ENCODE results near the gene POLK. TPM values are rescaled to one million over a fixed set of nuclear protein-coding genes. Genes with fewer than 3 reads are reported as not detected.
"Not testable (repeated sequence)": the region's sequence is repeated elsewhere in the genome, so short reads cannot be mapped to it uniquely, and the experiment has no call there.

Gene POLK
- total RNA-seq, 1 donor from 2014 or later: 19.3 TPM

- Mint-ChIP-seq H3K4me1 (ENCODE audit: unreplicated experiment) (peaks cover 20% of the 10 kb centered on the region), H3K27ac (ENCODE audit: unreplicated experiment) (no peak overlapping the region), H3K4me3 (ENCODE audit: unreplicated experiment) (no peak overlapping the region), H3K9me3 (ENCODE audit: unreplicated experiment) (no peaks in the 10 kb centered on the region), H3K27me3 (ENCODE audit: unreplicated experiment) (peaks cover 2% of the 10 kb centered on the region), H3K36me3 (ENCODE audit: low read depth, unreplicated experiment) (peaks cover 8% of the 10 kb centered on the region)
- DNase-seq (ENCODE audit: low spot score): no peak
- TF ChIP-seq CTCF (IDR thresholded peaks at IDR 0.05; ENCODE audit: unreplicated experiment): no peak
Measured at GRCh38 chr5:75475364-75475763, 36.3 kb upstream of the POLK start.

GRCh38 chr5:75481024-75481423 is 30.7 kb upstream of the POLK start:
- DNase-seq (ENCODE audit: low spot score): no peak
- Mint-ChIP-seq H3K27me3 (ENCODE audit: unreplicated experiment) (no peaks in the 10 kb centered on the region), H3K27ac (ENCODE audit: unreplicated experiment) (no peak overlapping the region), H3K4me3 (ENCODE audit: unreplicated experiment) (no peak overlapping the region), H3K36me3 (ENCODE audit: low read depth, unreplicated experiment) (no peaks in the 10 kb centered on the region), H3K9me3 (ENCODE audit: unreplicated experiment) (no peaks in the 10 kb centered on the region), H3K4me1 (ENCODE audit: unreplicated experiment) (peaks cover 12% of the 10 kb centered on the region)
- no peak for TF ChIP-seq CTCF (IDR thresholded peaks at IDR 0.05; ENCODE audit: unreplicated experiment)

- no peak for TF ChIP-seq CTCF (IDR thresholded peaks at IDR 0.05; ENCODE audit: unreplicated experiment)
- DNase-seq (ENCODE audit: low spot score): no peak
- Mint-ChIP-seq H3K27ac (ENCODE audit: unreplicated experiment) (no peak overlapping the region), H3K4me3 (ENCODE audit: unreplicated experiment) (no peak overlapping the region), H3K36me3 (ENCODE audit: low read depth, unreplicated experiment) (peaks cover 3% of the 10 kb centered on the region), H3K9me3 (ENCODE audit: unreplicated experiment) (no peaks in the 10 kb centered on the region), H3K4me1 (ENCODE audit: unreplicated experiment) (no peaks in the 10 kb centered on the region), H3K27me3 (ENCODE audit: unreplicated experiment) (no peaks in the 10 kb centered on the region)
Measured at GRCh38 chr5:75482482-75482881, 29.2 kb upstream of the POLK start.

- Mint-ChIP-seq H3K27ac (ENCODE audit: unreplicated experiment) (no peak overlapping the region), H3K36me3 (ENCODE audit: low read depth, unreplicated experiment) (peaks cover 13% of the 10 kb centered on the region), H3K4me3 (ENCODE audit: unreplicated experiment) (no peak overlapping the region), H3K9me3 (ENCODE audit: unreplicated experiment) (no peaks in the 10 kb centered on the region), H3K27me3 (ENCODE audit: unreplicated experiment) (no peaks in the 10 kb centered on the region), H3K4me1 (ENCODE audit: unreplicated experiment) (no peaks in the 10 kb centered on the region)
- TF ChIP-seq CTCF (IDR thresholded peaks at IDR 0.05; ENCODE audit: unreplicated experiment): no peak
- DNase-seq (ENCODE audit: low spot score): no peak
Measured at GRCh38 chr5:75484605-75485004, 27.1 kb upstream of the POLK start.

GRCh38 chr5:75489847-75490246 is 21.8 kb upstream of the POLK start:
- peaks cover 31% of the 10 kb centered on the region for H3K36me3 Mint-ChIP-seq (ENCODE audit: low read depth, unreplicated experiment)
- not testable (repeated sequence) for DNase-seq (ENCODE audit: low spot score); H3K4me3 Mint-ChIP-seq (ENCODE audit: unreplicated experiment); H3K27me3 Mint-ChIP-seq (ENCODE audit: unreplicated experiment); H3K9me3 Mint-ChIP-seq (ENCODE audit: unreplicated experiment); H3K27ac Mint-ChIP-seq (ENCODE audit: unreplicated experiment); H3K4me1 Mint-ChIP-seq (ENCODE audit: unreplicated experiment)

- Mint-ChIP-seq H3K27me3 (ENCODE audit: unreplicated experiment) (no peaks in the 10 kb centered on the region), H3K9me3 (ENCODE audit: unreplicated experiment) (no peaks in the 10 kb centered on the region), H3K27ac (ENCODE audit: unreplicated experiment) (no peak overlapping the region), H3K4me1 (ENCODE audit: unreplicated experiment) (peaks cover 2% of the 10 kb centered on the region), H3K4me3 (ENCODE audit: unreplicated experiment) (peak overlapping the region; percentile 29), H3K36me3 (ENCODE audit: low read depth, unreplicated experiment) (peaks cover 31% of the 10 kb centered on the region)
- TF ChIP-seq CTCF (IDR thresholded peaks at IDR 0.05; ENCODE audit: unreplicated experiment): no peak
- DNase-seq (ENCODE audit: low spot score): no peak
Measured at GRCh38 chr5:75491621-75492020, 20.1 kb upstream of the POLK start.
